Adrenal gland (tissue), 12 donors: ENCODE data around the gene ABCB4. TPM values are rescaled to one million over a fixed set of nuclear protein-coding genes. Genes with fewer than 3 reads are reported as not detected.

Experiments used
- DNase-seq, 7 donors: peaks; one replicate each; pipeline ENCODE4 v3.0.0-alpha.2; 2019 to 2020
- H3K27ac ChIP-seq, 5 donors: fragments of 200-600 bp; sonication (generic) in 4 of 5; 1 replicate in 3 of 5; 2 replicates in 2 of 5; pipeline versions ENCODE4 v1.5.1 to v1.8.0; 2016 to 2020; ENCODE audit warnings: mild to moderate bottlenecking in 1 of 5
- H3K27me3 ChIP-seq: fragments of 200-600 bp; 2 replicates; pipeline ENCODE4 v1.8.0; 2021
- H3K36me3 ChIP-seq, 2 donors: fragments of 200-600 bp; replicated peaks in 1 of 2; 1 replicate in 1 of 2; 2 replicates in 1 of 2; pipeline versions ENCODE4 v1.5.1 to v1.8.0; 2018 to 2022
- H3K4me1 ChIP-seq, 2 donors: fragments of 200-600 bp; replicated peaks in 1 of 2; 1 replicate in 1 of 2; 2 replicates in 1 of 2; pipeline versions ENCODE4 v1.5.1 to v1.8.0; 2018 to 2021
- H3K4me3 ChIP-seq, 4 donors: fragments of 200-600 bp; sonication (generic) in 3 of 4; one replicate each; pipeline ENCODE4 v1.5.1; 2016 to 2018
- H3K9me3 ChIP-seq, 3 donors: fragments of 200-600 bp; sonication (generic) in 1 of 3; replicated peaks in 1 of 3; 1 replicate in 2 of 3; 2 replicates in 1 of 3; pipeline versions ENCODE4 v1.5.1 to v1.8.0; 2016 to 2021
- POLR2A ChIP-seq, 2 donors: fragments of 450-650 bp; IDR thresholded peaks; one replicate each; pipeline ENCODE4 v1.6.1; 2017; ENCODE audit warnings: antibody characterized with exemption in 2 of 2, mild to moderate bottlenecking in 2 of 2, moderate library complexity in 1 of 2
- WGBS, 4 donors: extraction: QIAGEN DNeasy Blood & Tissue Kit in 2 of 4; methylation state at CpG; one replicate each; pipeline versions ENCODE4 v1.1.5 to v1.1.7; 2013 to 2017; 5-methylcytosine and 5-hydroxymethylcytosine counted together
- intact Hi-C, 2 donors: fragments of 100-400 bp; cut with DNase I; formaldehyde crosslinking; loops; one replicate each; pipeline versions ENCODE4 v1.14.1 to v1.15.0; 2022 to 2023
- polyA plus RNA-seq, 3 donors: library from polyadenylated mRNA; stranded (reverse); fragments of 200-250 nt in 2 of 3; fragments of 350-450 nt in 1 of 3; fragmentation: Illumina TruSeq in 1 of 3; extraction: RNeasy Lipid Tissue Mini Kit (QIAGEN cat#74804) in 1 of 3; gene quantifications; one replicate each; pipeline ENCODE4 v1.2.3, GENCODE V29; 2013 to 2014
- total RNA-seq, 9 donors: library from RNA; depleted of rRNA in 4 of 9; stranded (reverse); fragments of >200 nt in 4 of 9; fragments of 120-200 nt in 1 of 9; fragmentation: NEBNext Ultra II Directional in 1 of 9; extraction: Animal tissue kit (Norgen Biotek cat#: 25700) in 1 of 9; gene quantifications; one replicate each; pipeline versions ENCODE4 v1.1.0 to v1.2.4, GENCODE V29; 2013 to 2023
- TF ChIP-seq, protein P1 (sequence below), 6 experiments: fragments of 450-650 bp in 4 of 6; fragments of 200-600 bp in 2 of 6; sonication (generic) in 1 of 6; IDR thresholded peaks; 1 replicate in 5 of 6; 2 replicates in 1 of 6; pipeline versions ENCODE4 v1.5.1 to v1.8.0; 2016 to 2021; ENCODE audit warnings: antibody characterized with exemption in 6 of 6, mild to moderate bottlenecking in 2 of 6, moderate library complexity in 1 of 6
- donor health status: healthy with polysubstance abuse.
- donor health status: Bipolar disorder and iron deficiency.
- donor health status: DM: yes; HTN: yes; CAD: no.
- donor health status: DM: no; HTN: no; CAD: no.
- donor health status: DM: no; HTN: no; CAD: no.
- donor health status: DM: yes; HTN: yes; CAD: no.

ABCB4 gene
- total and polyA plus RNA-seq, 12 donors = 5.9 to 62.6 (median 13.2) TPM

DNA sequence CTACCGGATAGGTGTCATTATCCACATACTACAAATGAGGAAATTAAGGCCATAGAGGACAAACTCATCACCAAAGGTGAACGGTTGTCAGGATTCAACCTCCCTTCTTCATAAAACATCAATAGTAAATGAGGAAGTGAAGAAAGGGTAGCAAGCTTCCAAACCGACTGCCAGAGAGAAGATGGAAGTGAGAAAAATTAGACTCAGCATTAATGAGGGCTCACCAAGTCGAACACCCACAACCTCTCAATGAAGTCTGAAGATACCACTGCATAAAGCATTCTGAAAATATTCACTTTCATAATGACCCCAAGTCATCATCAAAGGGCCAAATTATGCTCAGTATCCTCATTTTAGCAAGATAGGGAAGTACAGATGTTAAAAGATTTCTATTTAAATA is 29.6 kb downstream of the ABCB4 start:
- Histone ChIP-seq H3K4me1 (no peaks in the 10 kb centered on the region), H3K9me3 (no peaks in the 10 kb centered on the region), H3K27me3 (no peaks in the 10 kb centered on the region), H3K27ac (no peak overlapping the region), H3K36me3 (no peaks in the 10 kb centered on the region), H3K4me3 (no peak overlapping the region)
- DNase-seq = peak in 1 of 7 donors; percentile 26
- no peak for TF ChIP-seq POLR2A (IDR thresholded peaks at IDR 0.05)
- TF ChIP-seq, protein P1, sequence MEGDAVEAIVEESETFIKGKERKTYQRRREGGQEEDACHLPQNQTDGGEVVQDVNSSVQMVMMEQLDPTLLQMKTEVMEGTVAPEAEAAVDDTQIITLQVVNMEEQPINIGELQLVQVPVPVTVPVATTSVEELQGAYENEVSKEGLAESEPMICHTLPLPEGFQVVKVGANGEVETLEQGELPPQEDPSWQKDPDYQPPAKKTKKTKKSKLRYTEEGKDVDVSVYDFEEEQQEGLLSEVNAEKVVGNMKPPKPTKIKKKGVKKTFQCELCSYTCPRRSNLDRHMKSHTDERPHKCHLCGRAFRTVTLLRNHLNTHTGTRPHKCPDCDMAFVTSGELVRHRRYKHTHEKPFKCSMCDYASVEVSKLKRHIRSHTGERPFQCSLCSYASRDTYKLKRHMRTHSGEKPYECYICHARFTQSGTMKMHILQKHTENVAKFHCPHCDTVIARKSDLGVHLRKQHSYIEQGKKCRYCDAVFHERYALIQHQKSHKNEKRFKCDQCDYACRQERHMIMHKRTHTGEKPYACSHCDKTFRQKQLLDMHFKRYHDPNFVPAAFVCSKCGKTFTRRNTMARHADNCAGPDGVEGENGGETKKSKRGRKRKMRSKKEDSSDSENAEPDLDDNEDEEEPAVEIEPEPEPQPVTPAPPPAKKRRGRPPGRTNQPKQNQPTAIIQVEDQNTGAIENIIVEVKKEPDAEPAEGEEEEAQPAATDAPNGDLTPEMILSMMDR (IDR thresholded peaks at IDR 0.05) = no peak
- WGBS, 4 donors = 61 to 76% (median 72%) methylated on average over 4 of the region's 4 CpGs
- intact Hi-C loops = no loop called here

- no peaks in the 10 kb centered on the region for H3K4me1 ChIP-seq
- intact Hi-C loops = no loop called here
Measured at GRCh38 chr7:87435546-87435945, 39.9 kb downstream of the ABCB4 start.

DNA sequence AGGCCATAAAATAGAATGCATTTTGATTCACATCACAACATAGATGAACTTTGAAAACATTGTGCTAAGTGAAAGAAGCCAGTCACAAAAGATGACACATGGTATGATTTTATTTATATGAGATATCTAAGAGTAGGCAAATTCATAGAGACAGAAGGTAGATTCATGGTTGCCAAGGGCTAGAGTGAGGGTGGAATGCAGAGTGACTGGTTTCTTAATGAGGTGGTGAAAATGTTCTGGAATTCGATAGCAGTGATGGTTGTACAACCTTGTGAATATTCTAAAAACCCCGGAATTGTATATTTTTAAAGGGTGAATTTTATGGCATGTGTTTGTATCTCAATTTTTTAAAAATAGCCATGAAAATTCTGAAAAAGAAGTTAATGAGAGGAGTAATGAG is 42.9 kb downstream of the ABCB4 start:
- DNase-seq = no peak
- intact Hi-C loops = no loop called here
- Histone ChIP-seq H3K4me3 (no peak overlapping the region), H3K36me3 (no peaks in the 10 kb centered on the region), H3K4me1 (no peaks in the 10 kb centered on the region), H3K27me3 (no peaks in the 10 kb centered on the region), H3K9me3 (no peaks in the 10 kb centered on the region), H3K27ac (no peak overlapping the region)
- no peak for TF ChIP-seq POLR2A (IDR thresholded peaks at IDR 0.05)
- TF ChIP-seq, protein P1 (IDR thresholded peaks at IDR 0.05) = no peak
- WGBS, 4 donors = 89 to 95% (median 93%) methylated on average over 2 of the region's 2 CpGs

More at GRCh38 chr7:87435546-87435945, 39.9 kb downstream of the ABCB4 start:
- Histone ChIP-seq H3K27me3 (no peaks in the 10 kb centered on the region), H3K27ac (no peak overlapping the region), H3K4me3 (no peak overlapping the region), H3K36me3 (no peaks in the 10 kb centered on the region), H3K9me3 (no peaks in the 10 kb centered on the region)
- no peak for TF ChIP-seq POLR2A (IDR thresholded peaks at IDR 0.05)
- TF ChIP-seq, protein P1 (IDR thresholded peaks at IDR 0.05) = no peak
- DNase-seq = no peak

DNA sequence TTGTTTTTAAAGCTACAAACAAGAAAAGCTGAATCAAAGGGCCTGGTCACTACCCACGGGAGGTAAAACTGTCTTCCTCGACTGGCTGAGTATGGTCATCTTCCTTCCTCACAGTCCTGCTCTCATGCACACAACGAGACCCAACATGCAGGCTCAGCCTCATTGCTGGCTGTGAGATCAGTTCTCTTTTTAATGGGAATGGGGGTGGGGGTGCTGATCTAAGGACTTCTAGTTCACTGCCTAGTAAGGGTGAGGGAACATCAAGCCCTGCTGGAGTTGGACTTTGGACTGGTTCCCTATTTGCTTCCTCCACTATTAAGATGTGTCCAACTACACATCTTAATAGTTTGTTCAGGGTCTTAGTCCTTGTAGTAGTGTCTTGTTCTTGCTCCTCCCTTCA is 48.2 kb downstream of the ABCB4 start:
- Histone ChIP-seq H3K27me3 (no peaks in the 10 kb centered on the region), H3K4me1 (no peaks in the 10 kb centered on the region), H3K36me3 (no peaks in the 10 kb centered on the region), H3K27ac (no peak overlapping the region), H3K4me3 (no peak overlapping the region), H3K9me3 (no peaks in the 10 kb centered on the region)
- WGBS, 4 donors = 75 to 86% (median 81%) methylated on average over 3 of the region's 3 CpGs
- DNase-seq = peak in 3 of 7 donors; percentile 13 to 49 (median 48)
- TF ChIP-seq POLR2A (IDR thresholded peaks at IDR 0.05) = no peak
- TF ChIP-seq, protein P1 (IDR thresholded peaks at IDR 0.05) = no peak
- intact Hi-C loops = no loop called here
